GM23338 (cell line): ENCODE data around the gene KIAA1671. TPM values are rescaled to one million over a fixed set of nuclear protein-coding genes. Genes with fewer than 3 reads are reported as not detected.

Experiments used
- ATAC-seq: fragments of 200-7000 bp; cut with Tn5 transposase; 3 replicates; pipeline ENCODE4 v1.9.1; 2020
- DNase-seq: peaks from one replicate; pipeline ENCODE4 v3.0.0-alpha.2; 2015; ENCODE audit warnings: low spot score
- H2AFZ ChIP-seq: fragments of 200-600 bp; sonication (generic); 2 replicates; pipeline ENCODE4 v1.8.0; 2016; ENCODE audit warnings: antibody characterized with exemption, mild to moderate bottlenecking, moderate library complexity
- H3F3A ChIP-seq: fragments of 200-600 bp; sonication (generic); replicated peaks from 2 replicates; pipeline ENCODE4 v1.8.0; 2017; ENCODE audit warnings: antibody characterized with exemption, mixed run types, low read depth
- H3K27ac ChIP-seq: fragments of 200-600 bp; sonication (generic); 2 replicates; pipeline ENCODE4 v1.6.1; 2016; ENCODE audit warnings: low read depth
- H3K27me3 ChIP-seq: fragments of 200-600 bp; sonication (generic); 2 replicates; pipeline ENCODE4 v1.8.0; 2016; ENCODE audit warnings: mild to moderate bottlenecking, mixed run types, moderate library complexity; ENCODE audit not compliant: insufficient read depth
- H3K36me3 ChIP-seq: fragments of 200-600 bp; sonication (generic); 2 replicates; pipeline ENCODE4 v1.8.0; 2016; ENCODE audit warnings: mild to moderate bottlenecking; ENCODE audit not compliant: insufficient read depth
- H3K4me1 ChIP-seq: fragments of 200-600 bp; sonication (generic); 2 replicates; pipeline ENCODE4 v1.8.0; 2016; ENCODE audit warnings: mild to moderate bottlenecking, moderate library complexity; ENCODE audit not compliant: insufficient read depth
- H3K4me2 ChIP-seq: fragments of 200-600 bp; sonication (generic); 2 replicates; pipeline ENCODE4 v1.7.1; 2017; ENCODE audit warnings: mixed run types
- H3K4me3 ChIP-seq: fragments of 200-600 bp; sonication (generic); 2 replicates; pipeline ENCODE4 v1.6.1; 2016; ENCODE audit warnings: mixed run types
- H3K79me2 ChIP-seq: fragments of 200-600 bp; sonication (generic); replicated peaks from 2 replicates; pipeline ENCODE4 v1.8.0; 2017; ENCODE audit warnings: mild to moderate bottlenecking; ENCODE audit not compliant: insufficient read depth
- H3K9me2 ChIP-seq: fragments of 200-600 bp; sonication (generic); 2 replicates; pipeline ENCODE4 v1.8.0; 2017; ENCODE audit not compliant: insufficient read depth
- H4K20me1 ChIP-seq: fragments of 200-600 bp; sonication (generic); replicated peaks from 2 replicates; pipeline ENCODE4 v1.8.0; 2017; ENCODE audit warnings: mild to moderate bottlenecking; ENCODE audit not compliant: insufficient read depth
- H3K27ac Mint-ChIP-seq: 2 replicates; pipeline ENCODE4 v1.8.0; 2020; ENCODE audit warnings: inconsistent platforms, mild to moderate bottlenecking, moderate library complexity, mixed read lengths
- H3K27me3 Mint-ChIP-seq: 3 replicates; pipeline ENCODE4 v1.8.0; 2022; ENCODE audit warnings: low read depth, mild to moderate bottlenecking, moderate library complexity, mixed read lengths, inconsistent platforms; ENCODE audit not compliant: insufficient read depth, poor library complexity
- H3K36me3 Mint-ChIP-seq: 3 replicates; pipeline ENCODE4 v1.8.0; 2021; ENCODE audit warnings: low read depth, mild to moderate bottlenecking, inconsistent platforms, moderate library complexity, mixed read lengths
- H3K4me1 Mint-ChIP-seq: 3 replicates; pipeline ENCODE4 v1.8.0; 2020; ENCODE audit warnings: mild to moderate bottlenecking, inconsistent platforms, mixed read lengths
- H3K4me3 Mint-ChIP-seq: 3 replicates; pipeline ENCODE4 v1.8.0; 2021; ENCODE audit warnings: moderate library complexity, mild to moderate bottlenecking, inconsistent platforms, mixed read lengths
- H3K9me3 Mint-ChIP-seq: 3 replicates; pipeline ENCODE4 v1.8.0; 2020; ENCODE audit warnings: moderate library complexity, mild to moderate bottlenecking, inconsistent platforms, mixed read lengths
- CREB1 ChIP-seq: fragments of 250-450 bp; sonication (Bioruptor Pico); IDR thresholded peaks from 2 replicates; pipeline ENCODE4 v1.5.0; 2020; ENCODE audit warnings: low read depth, mild to moderate bottlenecking, moderate library complexity
- CTCF ChIP-seq, 2 experiments: fragments of 200-600 bp in 1 of 2; sonication (generic) in 1 of 2; conservative IDR thresholded peaks; 2 replicates each; pipeline versions ENCODE4 v1.5.1 to v1.6.1; 2016 to 2017; ENCODE audit warnings: antibody characterized with exemption in 2 of 2, low read depth in 2 of 2, mild to moderate bottlenecking in 2 of 2, moderate library complexity in 1 of 2
- EZH2 ChIP-seq: fragments of 200-600 bp; sonication (generic); IDR thresholded peaks from one replicate; pipeline ENCODE4 v1.8.0; 2017; ENCODE audit warnings: antibody characterized with exemption, mild to moderate bottlenecking, low read depth; ENCODE audit not compliant: unreplicated experiment
- EZH2phosphoT487 ChIP-seq: fragments of 200-600 bp; sonication (generic); IDR thresholded peaks from one replicate; pipeline ENCODE4 v1.8.1; 2018; ENCODE audit warnings: antibody characterized with exemption; ENCODE audit not compliant: unreplicated experiment
- JUNB ChIP-seq: IDR thresholded peaks from one replicate; pipeline ENCODE4 v1.6.1; 2016; ENCODE audit warnings: antibody characterized with exemption; ENCODE audit not compliant: unreplicated experiment
- NANOG ChIP-seq: IDR thresholded peaks from 2 replicates; pipeline ENCODE4 v1.6.1; 2016; ENCODE audit warnings: antibody characterized with exemption, borderline replicate concordance
- POLR2AphosphoS5 ChIP-seq: IDR thresholded peaks from 2 replicates; pipeline ENCODE4 v1.6.1; 2016; ENCODE audit warnings: antibody characterized with exemption, low read depth
- REST ChIP-seq: IDR thresholded peaks from one replicate; pipeline ENCODE4 v1.6.1; 2018; ENCODE audit warnings: antibody characterized with exemption; ENCODE audit not compliant: unreplicated experiment
- STAT1 ChIP-seq: IDR thresholded peaks from one replicate; pipeline ENCODE4 v1.6.1; 2016; ENCODE audit warnings: antibody characterized with exemption; ENCODE audit not compliant: unreplicated experiment
- ZNF114 ChIP-seq: fragments of 250-450 bp; sonication (Bioruptor Pico); IDR thresholded peaks from 2 replicates; pipeline ENCODE4 v1.5.0; 2020; ENCODE audit warnings: mild to moderate bottlenecking, moderate library complexity
- ZNF331 ChIP-seq: fragments of 250-450 bp; sonication (Bioruptor Pico); IDR thresholded peaks from 2 replicates; pipeline ENCODE4 v1.5.0; 2020; ENCODE audit warnings: low read depth, mild to moderate bottlenecking, moderate library complexity
- ZNF462 ChIP-seq: fragments of 250-450 bp; sonication (Bioruptor Pico); IDR thresholded peaks from 2 replicates; pipeline ENCODE4 v1.5.0; 2020; ENCODE audit warnings: mild to moderate bottlenecking, moderate library complexity
- polyA plus RNA-seq: library from polyadenylated mRNA; unstranded; fragments of >200 nt; fragmentation: Nextera tagmentation; extraction: Ambion mirVana; gene quantifications from 2 replicates; pipeline ENCODE4 v1.2.1, GENCODE V29; 2016
- total RNA-seq: library from RNA; depleted of rRNA; stranded (reverse); fragments of >200 nt; shearing (Covaris generic); gene quantifications from 2 replicates; pipeline ENCODE4 v1.2.3, GENCODE V29; 2014
- TF ChIP-seq, protein P1 (sequence below): IDR thresholded peaks from 2 replicates; pipeline ENCODE4 v1.6.1; 2016; ENCODE audit warnings: antibody characterized with exemption

The KIAA1671 gene
- total and polyA plus RNA-seq, 2 experiments from 2014 or later, result 6.1 to 27.2 TPM

- no peak for TF ChIP-seq ZNF114 (CRISPR knock-in tag)
Measured at GRCh38 chr22:25030636-25031035, 78.1 kb downstream of the KIAA1671 start (continued).

GRCh38 chr22:25032066-25032465 is 79.5 kb downstream of the KIAA1671 start:
- 0 out of 2 replicates have a peak, but pooled peaks cover 5% of the 10 kb centered on the region for H3K4me1 ChIP-seq
- peaks cover 5% of the 10 kb centered on the region for H3K27me3 Mint-ChIP-seq
- H3K4me2 ChIP-seq, result no peak overlapping the region
- no peaks in the 10 kb centered on the region for H3K27me3 ChIP-seq
- H3K4me3 Mint-ChIP-seq, result no peak overlapping the region
- no peak overlapping the region for H2AFZ ChIP-seq
- no peaks in the 10 kb centered on the region for H3K36me3 ChIP-seq
- no peaks in the 10 kb centered on the region; the same call in 1 of the 2 replicates for H4K20me1 ChIP-seq
- H3K4me3 ChIP-seq, result no peak overlapping the region
- no peaks in the 10 kb centered on the region for H3F3A ChIP-seq
- no peaks in the 10 kb centered on the region for H3K9me3 Mint-ChIP-seq
- DNase-seq, result no peak
- TF ChIP-seq ZNF462 (CRISPR knock-in tag) (no peak), NANOG (no peak), STAT1 (no peak), CREB1 (CRISPR knock-in tag) (no peak), ZNF331 (CRISPR knock-in tag) (no peak), POLR2AphosphoS5 (no peak), JUNB (no peak), REST (no peak), EZH2 (no peak), ZNF114 (CRISPR knock-in tag) (no peak), EZH2phosphoT487 (no peak), CTCF (conservative IDR thresholded peaks at IDR 0.05; ENCODE audit: low read depth in 2 of 2) (no peak)
- TF ChIP-seq, protein P1, sequence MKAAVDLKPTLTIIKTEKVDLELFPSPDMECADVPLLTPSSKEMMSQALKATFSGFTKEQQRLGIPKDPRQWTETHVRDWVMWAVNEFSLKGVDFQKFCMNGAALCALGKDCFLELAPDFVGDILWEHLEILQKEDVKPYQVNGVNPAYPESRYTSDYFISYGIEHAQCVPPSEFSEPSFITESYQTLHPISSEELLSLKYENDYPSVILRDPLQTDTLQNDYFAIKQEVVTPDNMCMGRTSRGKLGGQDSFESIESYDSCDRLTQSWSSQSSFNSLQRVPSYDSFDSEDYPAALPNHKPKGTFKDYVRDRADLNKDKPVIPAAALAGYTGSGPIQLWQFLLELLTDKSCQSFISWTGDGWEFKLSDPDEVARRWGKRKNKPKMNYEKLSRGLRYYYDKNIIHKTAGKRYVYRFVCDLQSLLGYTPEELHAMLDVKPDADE, result no peak
- peaks cover 8% of the 10 kb centered on the region; the same call in 1 of the 3 replicates for H3K36me3 Mint-ChIP-seq
- H3K79me2 ChIP-seq, result no peaks in the 10 kb centered on the region
- no peak for ATAC-seq
- H3K9me2 ChIP-seq, result no peaks in the 10 kb centered on the region
- peaks cover 8% of the 10 kb centered on the region; the same call in 2 of the 3 replicates for H3K4me1 Mint-ChIP-seq
- no peak overlapping the region for H3K27ac ChIP-seq
- H3K27ac Mint-ChIP-seq, result no peak overlapping the region
